Epithelial cell of esophagus (primary cell): ENCODE results near the gene SLC51A.

ENCODE experiments used
- DNase-seq: peaks from one replicate; pipeline ENCODE4 v3.0.0; 2010; ENCODE audit warnings: low read depth
- H3K4me3 ChIP-seq: 2 replicates; pipeline ENCODE4 v1.5.1; 2011; ENCODE audit warnings: mild to moderate bottlenecking, low read length, control low read depth
- CTCF ChIP-seq: IDR thresholded peaks from 2 replicates; pipeline ENCODE4 v1.5.1; 2011; ENCODE audit warnings: low read depth, mild to moderate bottlenecking, low read length, control low read depth, inconsistent platforms; ENCODE audit not compliant: insufficient read depth; ENCODE audit errors: missing control alignments

The SLC51A gene

GRCh38 chr3:196184881-196185280 is 31.5 kb upstream of the SLC51A start:
- TF ChIP-seq CTCF: no peak

GRCh38 chr3:196186651-196187573 is 29.4 kb upstream of the SLC51A start:
- DNase-seq: no peak
- no peak overlapping the region for H3K4me3 ChIP-seq
- no peak for TF ChIP-seq CTCF

More at GRCh38 chr3:196184881-196185280, 31.5 kb upstream of the SLC51A start:
- H3K4me3 ChIP-seq: no peak overlapping the region
- no peak for DNase-seq

GRCh38 chr3:196189566-196190347 is 26.6 kb upstream of the SLC51A start:
- TF ChIP-seq CTCF: no peak
- no peak for DNase-seq
- no peak overlapping the region for H3K4me3 ChIP-seq

GRCh38 chr3:196192036-196192523 is 24.3 kb upstream of the SLC51A start:
- TF ChIP-seq CTCF: no peak
- H3K4me3 ChIP-seq: no peak overlapping the region
- no peak for DNase-seq

GRCh38 chr3:196192524-196193051 is 23.7 kb upstream of the SLC51A start:
- no peak overlapping the region for H3K4me3 ChIP-seq

More at GRCh38 chr3:196192524-196193051, 23.7 kb upstream of the SLC51A start:
- TF ChIP-seq CTCF: no peak
- DNase-seq: no peak
